ENCODE results near the gene ANKRD16.
A peak's percentile ranks its signal among the peaks of the same experiment; 100 is the strongest.
"Not testable (repeated sequence)": the region's sequence is repeated elsewhere in the genome, so short reads cannot be mapped to it uniquely, and the experiment has no call there.

Gene ANKRD16

DNA sequence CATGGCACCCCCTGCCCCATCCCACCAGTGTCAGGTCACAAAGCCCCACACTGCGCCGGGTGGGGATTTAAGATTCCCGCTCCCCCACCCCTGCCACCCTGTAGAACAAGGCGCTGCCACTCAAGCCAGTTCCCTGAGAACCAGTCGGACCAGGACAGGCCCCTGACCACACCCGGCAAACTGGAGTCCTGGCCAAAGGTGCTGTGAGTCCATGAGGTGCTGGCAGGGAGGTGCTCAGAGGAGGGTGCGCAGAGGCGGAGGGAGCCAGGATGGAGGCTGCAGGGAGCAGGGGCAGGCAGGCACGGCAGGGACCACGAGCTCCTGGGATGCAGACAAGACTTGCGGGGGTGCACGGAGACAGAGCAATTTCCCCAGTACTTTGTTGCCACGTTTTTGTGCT lies 56.7 kb downstream of the ANKRD16 start:
- DNase-seq, result no peak

- no peak for DNase-seq
These were observed 58.3 kb downstream of the ANKRD16 start for GRCh38 chr10:5831446-5831782.

DNA sequence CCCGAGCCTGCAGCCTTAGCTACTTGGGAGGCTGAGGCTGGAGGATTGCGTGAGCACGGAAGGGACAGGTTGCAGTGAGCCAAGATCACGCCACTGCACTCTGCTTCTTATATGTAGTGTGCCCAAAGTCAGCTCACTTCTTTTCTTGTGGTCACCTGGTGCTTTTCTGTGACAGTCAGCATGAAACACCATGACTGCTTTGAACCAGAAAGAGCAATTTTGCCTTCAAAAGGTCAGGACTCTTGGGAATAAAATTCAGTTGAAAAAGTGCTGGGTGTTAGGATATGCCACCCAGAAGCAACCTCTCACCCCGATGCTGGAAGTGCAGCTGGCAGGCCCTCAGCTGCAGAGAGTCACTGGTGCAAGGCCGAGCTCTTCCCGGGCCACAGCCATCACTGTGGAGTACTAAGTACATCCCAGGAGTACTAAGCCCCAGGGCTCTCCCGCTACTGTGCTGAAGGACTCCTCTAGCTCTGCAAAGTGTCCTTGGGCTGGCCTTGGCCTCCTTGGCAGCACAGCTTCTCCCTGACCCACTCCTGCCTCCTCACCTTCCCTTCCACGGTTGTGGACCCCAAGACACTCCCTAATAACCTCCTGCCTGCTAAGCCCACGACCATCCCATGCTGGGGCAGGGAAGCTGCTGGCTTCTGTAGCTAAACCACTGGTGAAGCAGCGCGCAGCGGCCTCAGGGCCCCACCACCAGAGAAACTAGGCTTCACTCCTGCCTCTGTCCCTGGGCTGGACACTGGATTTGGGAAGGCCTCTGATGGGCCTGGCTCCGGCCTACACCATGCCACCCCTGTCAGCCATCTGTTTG lies 58.9 kb downstream of the ANKRD16 start:
- DNase-seq, result no peak

- DNase-seq, result no peak
These were observed 60.4 kb downstream of the ANKRD16 start for GRCh38 chr10:5829267-5829666.

DNA sequence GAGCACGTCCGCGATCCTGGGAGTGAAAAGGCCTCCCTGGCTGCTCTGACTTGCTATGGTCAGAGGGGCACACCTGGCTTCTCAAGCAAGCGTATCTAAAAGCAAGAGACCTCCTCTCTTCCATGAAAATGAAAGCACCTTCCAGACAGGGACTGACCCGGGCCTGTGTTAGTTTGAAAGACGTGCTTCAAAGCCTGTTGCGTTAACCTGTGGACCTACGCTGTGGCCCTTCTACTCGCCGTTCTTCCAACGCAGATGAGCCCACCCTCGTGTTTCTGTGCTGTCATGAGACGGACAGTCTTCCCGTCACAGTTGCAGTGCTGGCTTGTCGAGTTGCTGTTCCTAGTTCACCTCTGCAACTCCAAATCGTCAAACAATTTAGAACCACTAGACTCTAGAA lies 61.0 kb downstream of the ANKRD16 start:
- DNase-seq, result no peak

GRCh38 chr10:5827841-5828240 lies 61.9 kb downstream of the ANKRD16 start:
- DNase-seq, result no peak

DNA sequence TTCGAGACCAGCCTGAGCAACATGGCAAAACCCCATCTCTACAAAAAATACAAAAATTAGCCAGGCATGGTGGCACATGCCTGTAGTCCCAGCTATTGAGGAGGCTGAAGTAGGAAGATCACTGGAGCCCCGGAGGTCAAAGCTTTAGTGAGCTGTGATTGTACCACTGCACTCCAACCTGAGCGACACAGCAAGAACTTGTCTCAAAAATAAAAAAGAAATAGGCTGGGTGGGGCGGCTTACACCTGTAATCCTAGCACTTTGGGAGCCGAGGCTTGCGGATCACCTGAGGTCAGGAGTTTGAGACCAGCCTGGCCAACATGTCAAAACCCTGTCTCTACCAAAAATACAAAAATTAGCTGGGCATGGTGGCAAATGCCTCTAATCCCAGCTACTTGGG lies 63.2 kb downstream of the ANKRD16 start:
- DNase-seq, result not testable (repeated sequence)

DNA sequence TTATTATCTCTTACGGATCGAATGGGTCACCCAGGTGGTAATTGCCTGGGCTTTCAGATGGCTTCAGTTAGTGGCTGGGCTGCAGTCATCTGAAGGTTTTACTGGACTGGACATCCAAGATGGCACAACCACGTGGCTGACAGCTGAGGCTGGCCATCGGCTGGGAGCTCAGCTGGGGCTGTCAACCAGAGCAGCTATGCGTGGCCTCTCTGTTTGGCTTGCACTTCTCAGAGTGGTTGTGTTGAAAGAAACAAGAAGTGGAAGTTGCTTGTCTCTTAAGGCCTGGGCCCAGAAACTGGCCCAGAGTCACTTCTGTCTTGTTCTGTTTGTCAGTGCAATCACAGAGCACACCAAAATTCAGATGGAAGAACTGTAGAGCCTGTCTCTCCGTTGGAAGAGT lies 70.8 kb downstream of the ANKRD16 start:
- peak; percentile 77 to 78 for DNase-seq

- DNase-seq, result no peak
These were observed 71.7 kb downstream of the ANKRD16 start for GRCh38 chr10:5818048-5818331.

DNA sequence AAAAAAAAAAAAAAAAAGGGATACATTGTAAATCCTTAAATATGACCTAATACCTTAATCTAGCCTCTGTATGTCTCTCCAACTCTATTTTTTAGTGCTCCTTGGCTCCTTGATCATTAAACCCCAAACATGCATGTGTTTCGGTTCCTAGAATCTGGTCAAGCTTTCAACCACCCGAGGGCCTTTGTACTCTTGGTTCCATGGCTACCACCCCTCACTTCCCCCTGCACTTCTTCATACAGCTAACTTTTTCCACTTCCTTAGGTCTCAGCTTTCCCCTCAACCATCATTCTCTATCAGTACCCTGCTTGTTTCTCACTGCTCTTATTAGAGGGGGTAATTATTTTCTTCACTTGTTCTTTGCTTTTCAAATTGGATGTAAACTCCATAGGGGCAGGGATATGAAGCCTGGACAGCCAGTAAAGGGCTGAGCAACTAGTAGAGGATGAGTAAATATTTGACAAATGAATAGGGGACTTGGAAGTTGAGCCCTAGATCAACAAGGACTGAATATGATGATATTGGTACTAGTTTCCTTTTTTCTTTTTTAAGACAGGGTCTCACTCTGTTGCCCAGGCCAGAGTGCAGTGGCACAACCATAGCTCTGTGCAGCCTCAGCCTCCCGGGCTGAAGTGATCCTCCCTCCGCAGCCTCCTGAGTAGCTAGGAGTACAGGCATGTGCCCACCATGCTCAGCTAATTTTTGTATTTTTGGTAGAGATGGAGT lies 72.2 kb downstream of the ANKRD16 start:
- DNase-seq, result no peak

- peak; percentile 25 to 29 for DNase-seq
These were observed 73.5 kb downstream of the ANKRD16 start for GRCh38 chr10:5816170-5816569.

DNA sequence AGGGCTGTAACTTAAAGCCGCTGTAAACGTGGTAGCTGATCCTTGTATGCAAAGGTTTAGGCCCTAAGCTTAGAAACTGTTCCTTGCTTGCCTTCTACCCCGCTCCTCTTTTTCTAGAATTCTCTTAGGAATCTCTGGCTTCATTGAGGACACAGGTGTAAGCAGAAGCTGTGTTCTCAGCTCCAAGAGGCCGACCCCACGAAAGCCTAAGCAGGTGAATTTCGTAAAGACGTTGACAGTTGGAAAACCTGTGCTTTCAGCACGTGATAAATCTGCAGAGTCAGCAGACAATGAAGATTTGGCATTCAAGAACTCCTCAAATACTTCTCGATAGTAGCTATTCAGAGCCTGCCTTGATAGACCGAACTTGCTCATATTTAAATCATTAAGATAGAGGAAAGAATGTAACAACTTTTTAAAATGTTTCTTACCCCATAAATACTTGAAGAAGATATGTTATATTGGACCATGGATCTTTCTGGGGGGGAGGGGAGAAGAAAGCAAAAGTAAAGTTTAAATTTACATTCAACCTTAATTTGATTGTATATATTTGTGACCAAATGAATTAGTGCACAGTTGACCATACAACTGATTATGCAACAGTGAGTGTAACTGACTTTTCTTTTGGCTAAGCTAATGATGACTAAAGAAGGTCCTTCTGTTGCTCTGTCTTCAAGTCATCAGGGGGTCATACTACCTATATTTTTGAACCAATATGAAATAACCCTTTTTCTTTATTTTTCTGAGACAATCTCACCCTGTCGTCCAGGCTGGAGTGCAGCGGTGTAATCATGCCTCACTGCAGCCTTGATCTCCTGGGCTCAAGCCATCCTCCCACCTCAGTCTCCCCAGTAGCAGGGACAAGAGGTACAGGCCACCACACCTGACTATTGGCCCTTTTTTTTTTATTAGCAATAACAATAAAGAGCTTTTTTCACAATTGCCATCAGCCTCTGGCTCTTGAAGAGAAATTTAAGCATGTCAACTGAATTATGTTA lies 75.3 kb downstream of the ANKRD16 start:
- no peak for DNase-seq

DNA sequence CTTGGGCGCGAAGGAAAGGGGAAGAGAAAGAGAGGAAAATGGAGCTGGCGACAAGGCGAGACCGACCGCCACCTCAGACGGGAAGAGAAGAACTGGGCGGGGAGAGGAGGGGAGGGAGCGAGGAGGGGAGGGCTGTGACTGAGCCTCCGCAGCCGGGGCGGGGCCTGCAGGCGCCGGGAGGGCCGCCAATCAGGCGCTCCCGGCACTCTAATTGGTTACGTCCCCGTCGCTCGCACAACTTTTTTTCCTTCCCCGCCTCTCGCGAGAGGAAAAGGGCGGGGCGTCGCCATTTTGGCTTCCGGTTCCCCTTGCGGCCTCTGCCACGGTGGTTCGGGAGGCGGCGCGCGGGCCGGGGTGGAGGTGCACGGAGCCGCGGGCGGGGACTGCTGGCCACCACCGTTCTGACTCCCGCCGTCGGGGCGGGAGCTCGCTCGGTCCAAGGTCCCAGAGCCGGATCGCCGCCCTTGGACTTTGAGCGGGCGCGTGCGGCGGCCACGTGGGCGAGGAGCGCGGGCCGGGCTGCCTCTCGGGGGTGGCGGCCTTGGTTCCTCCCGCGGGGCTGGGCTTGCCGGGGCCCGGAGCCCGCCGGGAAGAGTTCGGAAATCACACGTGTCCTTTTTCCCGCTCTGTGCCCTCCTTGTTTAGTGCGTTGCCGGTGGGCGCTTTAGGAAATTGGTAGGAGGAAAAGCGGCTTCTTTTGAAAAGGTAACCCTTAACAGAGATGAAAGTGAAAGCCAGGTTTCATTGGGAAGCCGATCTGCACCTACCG lies 76.2 kb downstream of the ANKRD16 start, which contains the start of gene GDI2:
GDI2 (minus strand) TSS at position 94 of the 769 bp plus-strand sequence. CDS start 176 bp downstream, outside the sequence.
- peak; percentile 98 to 99 for DNase-seq

DNA sequence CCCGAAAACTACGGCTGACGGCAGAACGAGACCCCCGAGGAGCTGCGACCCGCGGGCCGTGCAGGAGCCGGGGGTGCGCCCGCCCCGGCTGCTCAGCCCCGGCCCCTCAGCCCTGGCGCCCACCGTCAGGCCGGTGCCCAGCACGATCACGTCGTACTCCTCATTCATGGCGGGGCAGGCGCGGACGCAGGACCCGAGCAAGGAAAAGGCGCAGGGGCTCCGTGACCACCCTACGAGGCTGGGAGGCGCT lies 76.7 kb downstream of the ANKRD16 start:
- no peak for DNase-seq

DNA sequence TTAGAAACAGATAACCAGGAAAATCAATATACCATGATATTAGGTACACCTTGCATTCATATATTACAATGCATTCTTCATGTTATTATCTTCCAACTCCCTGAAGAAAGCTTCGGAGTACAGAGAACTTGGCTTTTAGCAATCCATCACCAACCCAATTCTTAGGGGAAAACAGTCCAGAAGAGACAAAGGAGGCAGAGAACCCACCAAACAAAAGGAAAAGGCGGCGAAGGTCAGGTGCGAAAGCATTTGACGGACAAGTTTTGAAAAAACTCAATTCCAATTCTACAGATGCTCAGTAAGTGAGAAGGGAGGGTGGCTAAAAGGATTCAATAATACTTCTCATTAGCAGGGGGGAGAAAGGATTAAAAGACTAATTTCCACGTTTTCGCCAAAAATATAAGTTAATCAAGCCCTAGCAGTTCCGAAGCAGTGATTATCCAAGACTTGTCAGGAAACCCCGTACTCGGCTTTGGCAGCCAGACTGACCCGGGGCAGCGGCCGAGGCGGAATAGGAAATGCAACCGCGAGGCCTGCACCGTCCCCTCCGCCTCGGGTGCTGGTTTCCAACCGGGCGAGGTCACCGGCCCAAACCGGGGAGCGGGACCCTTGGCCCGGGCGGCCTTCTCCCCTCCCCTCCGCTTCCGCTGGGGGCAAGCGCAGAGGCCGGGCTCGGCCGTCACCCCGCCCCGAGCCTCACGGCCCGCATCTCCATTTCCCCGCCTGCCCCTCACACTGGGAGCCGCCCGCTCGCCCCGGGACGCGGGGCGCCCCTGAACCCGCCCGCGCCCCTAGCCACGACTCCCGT lies 77.2 kb downstream of the ANKRD16 start:
- peak; percentile 32 to 51 for DNase-seq

Measured in inflammatory macrophage (primary cell).